GM19395 (cell line): ENCODE results near the gene RDH14.

Source experiments
- ATAC-seq: cut with Tn5 transposase; IDR thresholded peaks from one replicate; pipeline ENCODE4 v1.9.1; 2021; ENCODE audit warnings: mild to moderate bottlenecking, moderate library complexity; ENCODE audit not compliant: unreplicated experiment

Gene RDH14

GRCh38 chr2:18525236-18525635 is 35.2 kb downstream of the RDH14 start:
- no peak for ATAC-seq

GRCh38 chr2:18522484-18523146 is 37.8 kb downstream of the RDH14 start:
- no peak for ATAC-seq

- ATAC-seq = peak; percentile 85
These were observed 39.7 kb downstream of the RDH14 start for GRCh38 chr2:18520451-18521425.

- no peak for ATAC-seq
These were observed 40.5 kb downstream of the RDH14 start for GRCh38 chr2:18519914-18520450.

GRCh38 chr2:18518116-18519111 is 42.0 kb downstream of the RDH14 start:
- no peak for ATAC-seq

GRCh38 chr2:18517386-18517785 is 43.1 kb downstream of the RDH14 start:
- ATAC-seq = no peak

GRCh38 chr2:18516112-18516511 is 44.3 kb downstream of the RDH14 start:
- no peak for ATAC-seq

- no peak for ATAC-seq
These were observed 45.7 kb downstream of the RDH14 start for GRCh38 chr2:18514526-18515461.

- ATAC-seq = no peak
These were observed 49.7 kb downstream of the RDH14 start for GRCh38 chr2:18510775-18511174.

- no peak for ATAC-seq
These were observed 53.5 kb downstream of the RDH14 start for GRCh38 chr2:18506883-18507509.

GRCh38 chr2:18505703-18506341 is 54.6 kb downstream of the RDH14 start:
- no peak for ATAC-seq
